ENCODE data around the gene PRR23C.
"Not testable (repeated sequence)": the region's sequence is repeated elsewhere in the genome, so short reads cannot be mapped to it uniquely, and the experiment has no call there.

Gene PRR23C

DNA sequence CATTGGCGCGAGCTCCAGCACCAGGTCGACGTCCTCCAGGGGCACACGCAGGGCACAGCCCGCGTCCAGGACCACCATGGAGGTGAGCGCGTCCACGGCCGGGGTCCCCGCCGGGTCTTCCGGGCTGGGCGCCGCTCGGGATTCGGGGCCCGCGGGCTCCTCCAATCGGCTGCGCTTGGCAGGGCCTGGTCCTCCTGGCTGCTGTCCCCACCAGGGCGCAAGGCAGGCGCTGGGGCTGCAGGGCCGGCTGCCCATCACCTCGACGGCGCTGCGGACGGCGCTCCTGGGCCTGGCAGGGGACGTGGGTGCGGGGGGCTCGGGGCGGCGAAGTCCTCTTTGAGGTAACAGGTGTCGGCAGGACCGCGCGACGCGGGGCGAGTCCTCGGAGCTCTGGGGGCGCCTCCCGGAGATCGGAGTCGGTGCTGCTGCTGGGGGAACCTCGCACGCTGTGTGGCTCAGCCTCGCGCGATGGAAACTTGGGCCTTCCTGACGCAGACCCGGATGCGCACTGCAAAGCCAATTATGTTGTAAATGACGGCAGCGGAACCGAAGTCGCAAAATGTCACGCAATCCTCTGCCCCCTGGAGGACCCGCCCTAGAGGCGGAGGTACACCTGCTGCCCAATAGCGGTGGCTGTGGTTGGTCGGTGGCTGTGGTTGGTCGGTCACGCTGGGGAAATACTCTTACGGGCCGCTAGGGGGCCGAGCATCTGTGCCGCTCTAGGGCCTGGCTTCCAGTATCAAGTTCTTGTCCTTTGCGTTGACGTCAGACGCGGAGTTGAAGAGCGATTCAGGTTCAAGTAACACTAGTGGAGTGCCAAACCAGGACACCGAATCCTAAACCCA is at the start of gene PRR23C:
Gene PRR23C, minus strand, starts transcription at position 527 of the 845 bp plus-strand sequence. Its CDS starts 272 bp downstream, at position 255.
- DNase-seq: no peak

DNA sequence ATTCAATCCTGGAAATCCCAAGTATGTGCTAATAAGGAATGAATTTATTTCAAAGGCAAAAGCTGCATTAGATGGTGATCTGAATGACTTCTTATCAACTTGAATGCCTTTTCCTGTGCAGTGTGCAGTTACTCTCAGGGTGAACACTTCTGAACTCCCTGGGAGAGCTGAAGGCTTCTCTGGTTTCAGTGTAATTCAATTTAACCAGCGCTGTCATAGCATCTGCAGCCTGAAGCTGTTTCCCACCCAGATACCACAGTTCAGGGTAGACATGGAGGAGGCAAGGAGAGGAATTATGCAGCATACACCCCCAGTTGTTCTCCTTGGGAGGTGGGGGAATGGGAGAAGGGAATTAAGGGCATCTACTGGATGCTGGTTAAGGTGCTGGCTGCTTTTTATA is 49.1 kb upstream of the PRR23C start:
- DNase-seq: no peak

DNA sequence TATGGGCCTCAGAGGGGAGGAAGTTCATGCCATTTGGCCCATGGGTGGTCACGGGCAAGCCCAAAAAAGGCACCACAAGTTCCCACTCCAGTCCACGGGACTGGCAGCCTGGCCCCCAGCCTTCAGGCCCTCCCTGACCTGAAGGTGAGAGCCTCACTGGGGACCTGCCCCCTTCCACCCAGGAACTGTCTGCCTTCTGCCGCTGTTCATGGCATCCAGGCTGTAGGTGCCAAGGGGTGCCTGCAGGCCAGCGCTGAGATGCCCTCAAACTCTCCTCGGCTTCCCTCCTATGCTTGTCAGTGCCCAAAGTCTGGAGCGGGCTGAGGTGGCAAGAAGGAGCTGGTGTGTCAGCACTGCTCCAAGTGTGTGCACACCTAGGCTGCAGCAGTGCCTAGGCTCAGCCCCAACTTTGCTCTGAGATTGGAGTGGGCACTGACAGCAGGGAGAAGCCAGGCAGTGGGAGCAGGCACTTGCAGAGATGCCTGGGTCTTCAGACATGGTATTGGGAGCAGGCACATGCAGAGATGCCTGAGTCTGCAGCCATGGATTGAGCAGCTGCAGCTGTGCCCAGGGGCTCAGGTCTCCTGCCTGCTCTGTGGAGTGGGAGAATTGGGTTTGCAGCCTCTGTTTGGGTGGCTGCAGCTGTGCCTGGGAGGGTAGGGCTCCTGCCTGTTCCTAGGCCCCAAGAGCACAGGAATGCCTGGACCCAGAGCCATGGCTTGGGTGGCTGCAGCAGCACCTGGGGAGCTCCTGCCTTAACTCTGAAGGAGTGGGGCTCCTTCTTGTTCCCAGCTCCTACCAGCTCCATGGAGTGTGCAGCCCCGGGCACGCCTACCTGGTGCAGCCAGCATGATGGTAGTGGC is 44.0 kb upstream of the PRR23C start:
- DNase-seq: no peak

DNA sequence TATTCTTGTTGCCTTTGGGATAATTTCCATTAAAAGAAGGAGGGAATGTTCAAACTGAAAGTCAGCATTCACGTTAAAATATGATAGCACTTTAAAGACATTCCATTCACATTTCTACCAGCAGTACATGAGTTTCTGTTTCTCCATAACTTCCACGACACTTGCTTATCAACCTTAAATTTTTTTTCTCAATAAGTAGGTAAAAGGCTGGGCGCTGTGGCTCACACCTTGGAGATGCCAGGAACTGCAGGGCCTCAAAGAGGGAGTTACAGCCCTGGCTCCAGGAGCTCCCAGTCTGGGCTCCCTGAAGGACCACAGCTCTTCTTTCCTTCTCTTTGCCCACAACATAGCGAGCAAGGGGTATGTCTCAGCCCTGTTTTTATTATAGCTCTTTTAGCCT is 42.9 kb upstream of the PRR23C start:
- no peak for DNase-seq

DNA sequence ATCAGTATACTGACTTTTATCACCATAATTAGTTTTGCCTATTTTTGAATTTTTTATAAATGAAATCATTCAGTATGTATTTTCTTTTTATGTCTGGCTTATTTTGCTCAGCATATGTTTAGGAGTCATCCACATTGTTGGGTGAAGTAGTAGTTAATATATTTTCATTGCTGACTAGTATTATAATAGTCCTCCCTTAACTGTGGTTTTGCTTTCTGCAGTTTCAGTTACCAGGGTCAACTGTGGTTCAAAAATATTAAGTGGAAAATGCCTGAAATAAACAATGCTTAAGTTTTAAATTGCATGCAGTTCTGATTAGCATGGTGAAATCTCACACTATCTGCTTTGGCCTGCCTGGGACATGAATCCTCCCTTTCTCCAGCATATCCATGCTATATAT is 39.5 kb upstream of the PRR23C start:
- DNase-seq: no peak

DNA sequence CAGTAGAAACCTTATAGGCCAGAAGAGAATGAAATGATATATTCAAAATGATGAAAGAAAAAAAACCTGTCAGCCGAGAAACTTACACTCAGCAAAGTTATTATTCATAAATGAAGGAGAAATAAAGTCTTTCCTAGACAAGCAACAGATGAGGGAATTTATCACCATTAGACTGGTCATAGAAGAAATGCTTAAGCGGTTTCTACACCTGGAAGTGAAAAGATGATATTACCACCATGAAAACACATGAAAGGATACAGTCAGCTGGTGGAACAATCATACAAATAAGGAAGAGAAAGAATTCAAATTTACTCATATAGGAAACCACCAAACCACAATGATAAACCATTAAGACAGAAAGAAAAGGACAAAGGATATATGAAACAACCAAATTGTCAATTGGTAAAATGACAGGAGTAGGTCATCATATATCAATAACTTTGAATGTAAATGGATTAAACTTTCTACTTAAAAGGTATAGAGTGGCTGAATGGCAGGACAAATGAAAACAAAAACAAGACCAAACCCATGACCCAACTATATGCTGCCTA is 29.9 kb upstream of the PRR23C start:
- no peak for DNase-seq

DNA sequence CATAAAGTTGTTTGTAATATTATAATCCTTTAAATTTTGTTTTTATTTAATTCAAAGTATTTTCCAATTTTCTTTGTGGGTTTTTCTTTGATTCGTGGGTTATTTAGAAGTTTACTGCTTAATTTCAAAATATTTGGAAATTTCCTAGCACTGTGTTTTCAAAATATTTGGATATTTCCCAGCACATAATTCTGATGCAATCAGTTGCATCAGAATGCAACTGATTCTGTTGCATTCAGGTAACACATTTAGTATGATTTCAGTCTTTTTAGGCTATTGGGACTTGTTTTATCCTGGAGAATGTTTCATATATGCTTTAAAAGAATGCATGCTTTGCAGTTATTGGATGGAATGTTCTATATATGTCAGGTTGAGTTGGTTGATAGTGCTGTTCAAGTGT is 18.2 kb upstream of the PRR23C start:
- no peak for DNase-seq

DNA sequence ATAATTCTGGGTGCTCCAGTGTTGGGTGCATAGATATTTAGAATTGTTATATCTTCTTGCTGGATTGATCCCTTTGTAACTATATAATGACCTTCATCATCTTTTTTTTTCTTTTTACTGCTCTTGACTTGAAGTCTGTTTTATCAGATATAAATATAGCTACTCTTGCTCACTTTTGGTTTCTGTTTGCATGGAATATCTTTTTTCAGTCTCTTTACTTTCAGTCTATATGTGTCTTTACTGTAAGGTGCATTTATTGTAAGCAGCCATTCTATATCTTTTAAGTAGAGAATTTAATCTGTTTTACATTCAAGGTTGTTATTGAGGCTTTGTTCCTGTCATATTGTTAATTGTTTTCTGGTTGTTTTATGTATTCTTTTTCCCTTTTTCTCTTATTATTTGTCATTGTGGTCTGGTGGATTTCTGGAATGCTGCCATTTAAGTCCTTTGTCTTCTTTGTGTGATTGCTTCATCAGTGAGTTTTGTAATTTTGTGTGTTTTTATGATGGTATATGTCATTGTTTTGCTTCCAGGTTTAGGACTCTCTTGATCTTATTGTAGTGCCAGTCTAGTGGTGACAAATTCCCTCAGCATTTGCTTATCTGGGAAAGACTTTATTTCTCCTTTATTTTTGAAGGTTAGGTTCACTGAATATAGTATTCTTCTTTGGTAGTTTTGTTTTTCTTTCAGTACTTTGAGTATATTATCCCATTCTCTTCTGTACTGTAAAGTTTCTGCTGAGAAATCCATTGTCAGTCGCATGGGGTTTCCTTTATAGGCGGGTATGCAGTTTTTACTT is 8.3 kb upstream of the PRR23C start:
- DNase-seq: no peak

DNA sequence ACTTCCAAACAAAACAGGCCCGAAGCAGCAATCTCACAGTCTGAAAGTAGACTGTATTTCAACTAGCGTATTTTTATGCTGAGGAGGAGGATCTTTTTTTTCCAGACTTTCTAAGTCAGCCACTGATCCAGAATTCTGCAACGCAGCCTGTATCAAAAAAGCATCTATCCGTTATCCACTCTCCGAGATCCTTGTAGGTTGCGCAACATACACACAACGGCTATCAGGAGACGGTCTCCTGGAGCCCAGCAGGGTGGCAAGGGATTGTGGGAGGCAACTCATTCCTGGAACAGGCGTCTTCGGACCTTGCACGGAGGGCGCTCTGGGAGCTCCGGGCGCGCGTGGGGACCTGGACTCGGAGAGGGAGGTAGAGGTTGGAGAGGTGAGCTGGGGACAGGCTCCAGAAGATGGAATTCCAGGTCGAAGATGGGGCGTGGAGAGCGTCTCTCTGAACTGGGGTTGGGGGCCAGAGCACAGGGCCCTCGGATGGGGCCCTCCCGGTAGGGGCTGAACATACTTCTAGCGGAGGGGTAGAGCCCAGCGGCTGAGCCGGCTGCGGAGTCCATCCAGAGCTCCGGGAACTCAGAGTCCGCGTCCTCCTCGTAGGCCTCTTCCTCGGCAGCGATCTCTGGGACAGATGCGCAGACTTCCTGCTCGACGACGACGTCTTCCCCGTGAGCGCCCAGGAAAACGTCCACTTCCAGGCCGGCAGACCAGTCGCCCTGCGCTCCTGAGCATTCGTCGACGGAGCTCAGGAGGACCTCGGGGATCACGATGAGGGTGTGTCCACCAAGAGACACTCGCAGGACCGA is 932 bp downstream of the PRR23C start:
- no peak for DNase-seq

DNA sequence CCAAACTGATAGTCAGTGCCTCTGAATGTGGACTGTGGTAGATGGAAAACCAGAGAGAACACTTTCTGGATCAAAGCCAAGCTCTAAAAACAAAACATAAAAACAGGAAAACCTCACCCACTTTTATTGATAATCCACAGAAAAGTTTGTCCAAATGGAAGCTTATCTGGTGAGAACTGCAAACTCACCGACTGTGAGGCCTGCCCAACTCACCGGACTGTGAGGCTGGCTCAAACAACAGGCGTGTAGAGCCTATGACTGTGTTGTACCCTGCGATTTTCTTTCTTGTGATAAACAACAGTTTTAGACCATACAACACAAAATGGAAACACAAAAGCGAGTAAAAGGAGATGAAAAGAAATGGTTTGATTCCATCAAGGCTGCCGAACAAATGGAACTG is 7.2 kb downstream of the PRR23C start:
- no peak for DNase-seq

DNA sequence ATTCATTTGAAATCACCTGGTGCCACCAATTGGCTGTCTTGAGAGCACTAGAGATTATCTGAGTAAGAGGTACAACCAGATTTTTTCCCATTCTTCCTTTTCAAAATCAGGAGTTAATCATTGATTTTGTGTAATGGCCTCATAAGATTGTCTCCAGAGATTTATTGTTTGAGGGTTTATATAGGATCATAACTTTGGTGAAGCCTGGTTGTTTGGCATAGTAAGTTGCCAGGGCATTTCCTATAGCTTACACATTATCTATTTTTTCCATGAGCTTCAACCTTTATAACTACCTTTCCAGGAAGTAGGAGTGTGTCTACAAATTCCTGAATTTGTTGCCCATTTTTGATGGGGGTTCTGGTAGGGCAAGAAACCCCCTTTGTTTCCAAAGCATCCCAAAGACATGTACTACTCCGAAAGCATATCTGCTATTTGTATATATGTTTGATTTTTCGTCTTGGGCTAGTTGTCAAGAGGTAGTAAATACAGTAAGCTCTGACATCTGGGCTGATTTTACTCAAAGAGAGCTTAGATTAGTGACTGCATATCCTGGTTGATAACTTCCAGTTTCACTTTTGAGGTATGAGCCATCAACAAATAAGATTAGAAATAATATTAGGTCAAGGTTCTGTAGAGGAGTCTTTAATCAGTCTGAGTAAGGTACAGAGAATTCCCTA is 12.2 kb downstream of the PRR23C start:
- no peak for DNase-seq

DNA sequence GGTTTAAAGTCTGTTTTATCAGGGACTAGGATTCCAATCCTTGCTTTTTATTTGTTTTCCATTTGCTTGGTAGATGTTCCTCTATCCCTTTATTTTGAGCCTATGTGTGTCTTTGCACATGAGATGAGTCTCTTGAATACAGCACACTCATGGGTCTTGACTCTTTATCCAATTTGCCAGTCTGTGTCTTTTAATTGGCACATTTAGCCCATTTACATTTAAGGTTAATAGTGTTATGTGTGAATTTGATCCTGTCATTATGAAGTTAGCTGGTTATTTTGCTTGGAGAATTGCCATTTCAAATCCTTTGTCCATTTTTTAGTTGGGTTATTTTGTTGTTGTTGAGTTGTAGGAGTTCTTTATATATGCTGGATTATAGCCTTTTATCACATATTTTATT is 14.1 kb downstream of the PRR23C start:
- DNase-seq: not testable (repeated sequence)

DNA sequence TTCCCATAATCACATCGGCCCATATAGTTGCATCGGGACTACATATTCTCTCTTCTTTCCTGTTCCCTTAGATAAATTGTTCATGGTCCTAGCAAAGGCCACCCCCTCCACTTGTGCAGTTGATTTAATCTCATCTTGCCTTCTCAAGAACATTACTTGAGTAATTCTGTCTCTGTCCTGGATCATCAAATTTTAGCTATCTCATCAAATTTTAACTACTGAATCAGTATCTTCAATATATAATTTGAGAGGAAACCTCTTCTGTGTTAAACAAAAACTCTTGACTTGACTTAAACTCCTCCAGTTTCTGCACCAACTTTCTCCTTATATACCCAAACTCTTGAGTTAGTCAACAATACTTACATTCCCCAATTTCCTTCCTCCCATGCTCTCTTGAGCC is 19.7 kb downstream of the PRR23C start:
- DNase-seq: no peak

DNA sequence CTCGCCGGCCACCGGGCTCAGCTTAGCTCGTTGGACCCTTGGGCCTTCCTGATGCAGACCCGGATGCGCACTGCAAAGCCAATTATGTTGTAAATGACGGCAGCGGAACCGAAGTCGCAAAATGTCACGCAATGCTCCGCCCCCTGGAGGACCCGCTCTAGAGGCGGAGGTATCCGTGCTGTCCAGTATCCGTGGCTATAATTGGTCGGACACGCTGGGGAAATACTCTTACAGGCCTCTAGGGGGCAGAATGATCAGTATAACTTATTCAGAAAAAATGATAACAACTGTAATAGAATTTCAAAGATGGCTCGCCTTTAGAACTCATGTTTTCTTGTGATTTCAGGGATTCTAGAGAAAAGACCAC is 23.8 kb downstream of the PRR23C start, which contains the start of gene PRR23B:
Gene PRR23B, minus strand, starts transcription at position 59 of the 367 bp plus-strand sequence. CDS start 265 bp downstream, outside the sequence.
- DNase-seq: no peak

DNA sequence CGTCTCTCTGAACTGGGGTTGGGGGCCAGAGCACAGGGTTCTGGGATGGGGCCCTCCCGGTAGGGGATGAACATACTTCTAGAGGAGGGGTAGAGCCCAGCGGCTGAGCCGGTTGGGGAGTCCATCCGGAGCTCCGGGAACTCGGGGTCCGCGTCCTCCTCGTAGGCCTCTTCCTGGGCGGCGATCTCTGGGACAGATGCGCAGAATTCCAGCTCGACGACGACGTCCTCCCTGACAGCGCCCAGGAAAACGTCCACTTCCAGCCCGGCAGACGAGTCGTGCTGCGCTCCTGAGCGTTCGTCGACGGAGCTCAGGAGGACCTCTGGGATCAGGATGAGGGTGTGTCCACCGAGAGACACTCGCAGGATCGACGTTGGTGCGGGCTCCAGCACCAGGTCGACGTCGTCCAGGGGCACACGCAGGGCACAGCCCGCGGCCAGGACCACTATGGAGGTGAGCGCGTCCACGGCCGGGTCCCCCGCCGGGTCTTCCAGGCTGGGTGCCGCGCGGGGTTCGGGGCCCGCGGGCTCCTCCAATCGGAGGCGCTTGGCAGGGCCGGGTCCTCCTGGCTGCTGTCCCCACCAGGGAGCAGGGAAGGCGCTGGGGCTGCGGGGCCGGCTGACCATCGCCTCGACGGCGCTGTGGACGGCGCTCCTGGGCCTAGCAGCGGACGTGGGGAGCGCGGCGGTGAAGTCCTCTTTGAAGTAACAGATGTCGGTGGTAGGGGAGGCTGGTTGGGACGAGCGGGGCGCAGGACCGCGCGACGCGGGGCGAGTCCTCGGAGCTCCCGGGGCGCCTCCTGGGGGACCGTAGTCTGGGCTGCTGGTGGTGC is 24.4 kb downstream of the PRR23C start:
- no peak for DNase-seq

DNA sequence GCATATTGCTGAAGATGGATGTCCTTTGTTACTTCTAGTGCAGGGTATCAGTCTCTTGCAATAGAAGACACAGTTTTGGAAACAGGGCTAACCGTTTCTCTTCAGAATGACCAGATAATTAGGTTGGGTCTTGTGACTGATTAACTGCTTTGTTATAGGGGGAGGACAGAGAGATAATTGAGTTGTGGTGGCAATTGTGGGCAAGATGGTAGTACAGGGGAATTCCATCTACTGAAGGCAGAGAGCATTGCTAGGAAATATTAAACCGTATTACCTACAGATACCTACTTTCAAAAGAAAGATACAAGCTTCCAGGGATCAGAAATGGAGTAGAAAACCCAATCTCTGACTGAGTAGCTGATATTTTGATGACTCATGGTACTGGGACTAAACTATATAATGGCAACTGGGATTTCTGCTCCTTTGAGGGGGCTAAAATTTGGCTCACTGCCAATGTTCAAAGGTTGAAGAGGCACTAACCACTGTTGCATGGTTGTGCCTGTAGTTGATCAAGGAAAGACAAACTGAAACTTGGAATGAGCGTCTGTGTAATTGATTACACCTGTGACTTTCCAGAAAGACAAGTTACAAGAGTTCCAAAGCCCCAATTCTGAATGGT is 28.2 kb downstream of the PRR23C start:
- no peak for DNase-seq

DNA sequence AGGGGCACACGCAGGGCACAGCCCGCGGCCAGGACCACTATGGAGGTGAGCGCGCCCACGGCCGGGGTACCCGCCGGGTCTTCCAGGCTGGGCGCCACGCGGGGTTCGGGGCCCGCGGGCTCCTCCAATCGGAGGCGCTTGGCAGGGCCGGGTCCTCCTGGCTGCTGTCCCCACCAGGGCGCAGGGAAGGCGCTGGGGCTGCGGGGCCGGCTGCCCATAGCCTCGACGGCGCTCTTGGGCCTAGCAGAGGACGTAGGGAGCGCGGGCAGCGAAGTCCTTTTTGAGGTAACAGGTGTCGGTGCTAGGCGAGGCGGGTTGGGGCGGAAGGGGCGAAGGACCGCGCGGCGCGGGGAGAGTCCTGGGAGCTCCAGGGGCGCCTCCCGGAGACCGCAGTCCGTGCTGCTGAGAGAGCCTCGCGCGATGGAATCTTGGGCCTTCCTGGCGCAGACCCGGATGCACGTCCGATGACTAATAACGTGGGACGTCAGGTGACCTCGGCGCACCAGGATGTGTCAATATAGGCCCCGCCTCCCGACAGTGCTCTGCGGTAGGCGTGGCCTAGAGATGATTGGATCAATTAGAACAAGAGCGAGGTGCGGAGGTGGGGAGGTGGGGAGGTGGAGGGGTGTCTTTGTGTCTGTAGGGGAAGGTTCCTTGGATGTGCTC is 38.5 kb downstream of the PRR23C start, which contains the start of gene PRR23A:
Gene PRR23A, minus strand, starts transcription at position 218 of the 666 bp plus-strand sequence. Its CDS starts 0 bp downstream, at position 218.
- DNase-seq: no peak

DNA sequence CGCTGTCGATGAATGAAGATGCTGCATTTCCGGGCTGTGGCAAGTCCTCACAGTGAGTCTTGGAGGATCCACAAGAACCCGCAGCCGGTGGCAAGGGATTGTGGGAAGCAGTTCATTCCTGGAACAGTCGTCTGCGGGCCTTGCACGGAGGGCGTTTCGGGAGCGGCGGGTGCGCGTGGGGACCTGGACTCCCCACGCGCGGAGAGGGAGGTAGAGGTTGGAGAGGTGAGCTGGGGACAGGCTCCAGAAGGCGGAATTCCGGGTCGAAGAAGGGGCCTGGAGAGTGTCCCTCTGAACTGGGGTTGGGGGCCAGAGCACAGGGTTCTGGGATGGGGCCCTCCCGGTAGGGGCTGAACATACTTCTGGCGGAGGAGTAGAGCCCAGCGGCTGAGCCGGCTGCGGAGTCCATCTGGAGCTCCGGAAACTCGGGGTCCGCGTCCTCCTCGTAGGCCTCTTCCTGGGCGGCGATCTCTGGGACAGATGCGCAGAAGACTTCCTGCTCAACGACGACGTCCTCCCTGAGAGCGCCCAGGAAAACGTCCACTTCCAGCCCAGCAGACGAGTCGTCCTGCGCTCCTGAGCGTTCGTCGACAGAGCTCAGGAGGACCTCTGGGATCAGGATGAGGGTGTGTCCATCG is 39.2 kb downstream of the PRR23C start:
- DNase-seq: no peak

DNA sequence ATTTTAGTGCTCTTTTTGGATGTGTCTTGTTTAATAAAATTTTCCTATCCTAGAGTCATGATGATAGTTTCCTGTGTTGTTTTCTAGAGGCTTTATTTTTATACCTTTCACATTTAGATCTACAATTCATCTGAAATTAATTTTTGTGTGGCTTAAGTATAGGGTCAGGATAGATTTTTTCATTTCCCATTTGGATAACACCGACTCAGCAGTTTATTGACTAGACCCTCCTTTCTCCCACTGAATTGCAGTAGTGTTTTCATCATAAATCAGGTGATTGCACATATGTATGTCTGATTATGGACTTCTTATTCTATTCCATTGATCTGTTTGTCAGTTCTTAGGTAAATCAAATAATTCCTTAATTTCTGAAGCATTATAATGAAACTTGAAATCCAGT is 49.0 kb downstream of the PRR23C start:
- no peak for DNase-seq
